Measurements from ENCODE around the gene UBR3.
"Not testable (repeated sequence)": the region's sequence is repeated elsewhere in the genome, so short reads cannot be mapped to it uniquely, and the experiment has no call there.

UBR3 gene

DNA sequence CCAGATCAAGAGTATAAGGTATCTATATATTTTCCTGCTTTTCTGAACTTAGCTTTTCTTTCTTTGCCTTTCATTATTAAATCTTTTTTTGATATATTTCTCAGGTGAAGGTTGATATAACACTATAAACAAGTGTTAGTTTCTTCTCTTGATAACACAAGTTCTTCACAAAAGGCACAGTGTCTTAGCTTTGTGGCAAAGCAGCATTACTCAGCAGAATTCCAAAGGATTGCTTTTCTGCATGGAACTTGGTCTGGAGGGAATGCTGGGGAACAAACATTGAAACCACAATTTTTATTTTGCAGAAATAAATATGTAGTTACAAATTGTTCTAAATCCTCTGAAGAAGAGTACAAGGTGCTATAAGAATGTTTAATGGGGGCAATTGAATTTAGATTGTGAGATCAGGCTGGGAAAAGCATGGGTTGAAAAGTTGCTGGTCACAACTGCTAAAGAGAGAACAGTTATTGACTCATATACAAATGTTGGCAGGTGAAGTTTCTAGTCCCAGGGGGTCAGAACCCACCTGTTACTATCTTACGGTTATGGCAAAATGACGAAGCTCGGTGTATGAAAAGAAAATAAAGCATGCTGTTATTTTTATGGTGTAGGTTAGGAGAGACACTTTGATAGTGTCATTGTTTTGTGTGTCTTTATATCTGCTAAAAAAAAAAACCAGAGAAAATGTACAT, 68.2 kb downstream of the UBR3 start:
- TF ChIP-seq, protein P1, sequence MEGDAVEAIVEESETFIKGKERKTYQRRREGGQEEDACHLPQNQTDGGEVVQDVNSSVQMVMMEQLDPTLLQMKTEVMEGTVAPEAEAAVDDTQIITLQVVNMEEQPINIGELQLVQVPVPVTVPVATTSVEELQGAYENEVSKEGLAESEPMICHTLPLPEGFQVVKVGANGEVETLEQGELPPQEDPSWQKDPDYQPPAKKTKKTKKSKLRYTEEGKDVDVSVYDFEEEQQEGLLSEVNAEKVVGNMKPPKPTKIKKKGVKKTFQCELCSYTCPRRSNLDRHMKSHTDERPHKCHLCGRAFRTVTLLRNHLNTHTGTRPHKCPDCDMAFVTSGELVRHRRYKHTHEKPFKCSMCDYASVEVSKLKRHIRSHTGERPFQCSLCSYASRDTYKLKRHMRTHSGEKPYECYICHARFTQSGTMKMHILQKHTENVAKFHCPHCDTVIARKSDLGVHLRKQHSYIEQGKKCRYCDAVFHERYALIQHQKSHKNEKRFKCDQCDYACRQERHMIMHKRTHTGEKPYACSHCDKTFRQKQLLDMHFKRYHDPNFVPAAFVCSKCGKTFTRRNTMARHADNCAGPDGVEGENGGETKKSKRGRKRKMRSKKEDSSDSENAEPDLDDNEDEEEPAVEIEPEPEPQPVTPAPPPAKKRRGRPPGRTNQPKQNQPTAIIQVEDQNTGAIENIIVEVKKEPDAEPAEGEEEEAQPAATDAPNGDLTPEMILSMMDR (conservative IDR thresholded peaks at IDR 0.05): no peak
- H3K27ac ChIP-seq: no peak overlapping the region

DNA sequence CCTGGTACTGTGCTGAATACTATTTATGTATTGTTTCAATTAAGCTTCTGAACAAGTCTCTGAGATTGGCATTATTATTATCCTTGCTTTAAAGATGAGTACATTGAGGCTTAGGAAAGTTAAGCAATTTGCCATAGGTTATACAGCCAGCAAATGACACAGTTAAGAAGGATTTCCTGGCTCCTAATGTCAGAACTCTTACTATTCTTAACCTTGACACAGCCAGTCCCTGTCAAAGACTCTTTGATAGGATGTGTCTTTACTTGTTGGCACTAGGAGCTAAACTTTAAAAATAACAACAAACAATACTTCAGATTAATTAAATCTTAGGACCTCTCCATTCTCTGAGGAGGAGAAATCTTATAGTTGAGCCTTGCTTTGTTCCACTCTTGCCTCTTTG, 70.6 kb downstream of the UBR3 start:
- TF ChIP-seq, protein P1 (conservative IDR thresholded peaks at IDR 0.05): no peak

DNA sequence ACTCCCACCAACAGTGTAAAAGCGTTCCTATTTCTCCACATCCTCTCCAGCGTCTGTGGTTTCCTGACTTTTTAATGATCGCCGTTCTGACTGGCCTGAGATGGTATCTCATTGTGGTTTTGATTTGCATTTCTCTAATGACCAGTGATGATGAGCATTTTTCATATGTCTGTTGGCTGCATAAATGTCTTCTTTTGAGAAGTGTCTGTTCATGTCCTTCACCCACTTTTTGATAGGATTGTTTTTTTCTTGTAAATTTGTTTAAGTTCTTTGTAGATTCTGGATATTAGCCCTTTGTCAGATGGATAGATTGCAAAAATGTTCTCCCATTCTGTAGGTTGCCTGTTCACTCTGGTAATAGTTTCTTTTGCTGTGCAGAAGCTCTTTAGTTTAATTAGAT, 72.8 kb downstream of the UBR3 start:
- H3K27ac ChIP-seq: not testable (repeated sequence)

More for the DNA sequence above, 70.6 kb downstream of the UBR3 start:
- no peak overlapping the region for H3K27ac ChIP-seq

DNA sequence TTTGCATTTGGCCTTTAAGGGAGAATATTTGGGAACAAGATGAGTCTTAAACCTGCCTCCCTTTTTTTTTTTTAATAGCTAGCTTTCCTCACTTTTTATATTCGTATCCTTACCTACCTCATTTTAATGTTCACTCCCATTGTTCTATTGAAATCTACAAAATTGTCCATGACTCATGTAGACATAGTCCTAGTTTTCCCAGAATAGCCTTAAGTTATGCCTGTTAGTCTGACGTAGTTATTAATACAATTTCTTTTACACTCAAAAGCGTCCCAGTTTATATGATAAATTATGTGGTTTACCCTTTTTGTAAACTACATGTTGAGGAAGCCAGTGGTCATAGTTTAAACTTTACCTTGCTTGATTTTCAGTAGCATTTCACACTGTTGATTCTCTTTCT, 73.4 kb downstream of the UBR3 start:
- TF ChIP-seq, protein P1 (conservative IDR thresholded peaks at IDR 0.05): no peak
- no peak overlapping the region for H3K27ac ChIP-seq

DNA sequence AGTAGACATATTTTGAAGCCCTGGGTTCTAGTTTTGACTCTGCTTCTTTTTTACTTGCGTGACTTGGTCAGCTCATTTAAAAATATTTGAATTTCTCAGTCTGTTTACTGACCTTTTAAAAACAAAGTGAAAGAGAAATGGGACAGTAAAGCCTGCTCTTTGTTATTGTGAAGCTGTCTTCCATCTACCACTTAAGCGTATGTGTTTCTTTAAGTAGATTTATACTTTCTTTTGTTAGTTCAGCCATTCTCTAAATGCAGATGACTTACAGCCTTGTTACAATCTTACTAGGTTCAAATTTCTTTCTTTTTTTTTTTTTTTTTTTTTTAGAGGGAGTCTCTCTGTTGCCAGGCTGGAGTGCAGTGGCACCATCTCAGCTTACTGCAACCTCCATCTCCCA, 79.5 kb downstream of the UBR3 start:
- H3K27ac ChIP-seq: no peak overlapping the region
- TF ChIP-seq, protein P1 (conservative IDR thresholded peaks at IDR 0.05): no peak

DNA sequence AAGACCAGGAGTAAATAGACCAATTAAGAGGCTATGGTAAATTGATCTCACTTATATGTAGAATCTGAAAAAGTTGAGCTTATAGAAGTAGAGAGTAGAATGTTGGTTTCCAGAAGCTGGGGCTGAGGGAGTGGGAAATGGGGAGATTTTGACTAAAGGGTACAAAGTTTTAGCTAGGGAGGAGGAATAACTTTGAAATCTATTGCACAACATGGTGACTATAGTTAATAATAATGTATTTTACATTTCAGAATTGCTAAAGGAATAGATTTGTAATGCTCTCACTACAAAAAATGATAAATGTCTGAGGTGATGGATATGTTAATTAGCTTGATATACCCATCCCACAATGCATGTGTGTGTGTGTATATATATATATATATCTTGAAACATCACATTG, 82.1 kb downstream of the UBR3 start:
- no peak overlapping the region for H3K27ac ChIP-seq
- TF ChIP-seq, protein P1 (conservative IDR thresholded peaks at IDR 0.05): no peak

DNA sequence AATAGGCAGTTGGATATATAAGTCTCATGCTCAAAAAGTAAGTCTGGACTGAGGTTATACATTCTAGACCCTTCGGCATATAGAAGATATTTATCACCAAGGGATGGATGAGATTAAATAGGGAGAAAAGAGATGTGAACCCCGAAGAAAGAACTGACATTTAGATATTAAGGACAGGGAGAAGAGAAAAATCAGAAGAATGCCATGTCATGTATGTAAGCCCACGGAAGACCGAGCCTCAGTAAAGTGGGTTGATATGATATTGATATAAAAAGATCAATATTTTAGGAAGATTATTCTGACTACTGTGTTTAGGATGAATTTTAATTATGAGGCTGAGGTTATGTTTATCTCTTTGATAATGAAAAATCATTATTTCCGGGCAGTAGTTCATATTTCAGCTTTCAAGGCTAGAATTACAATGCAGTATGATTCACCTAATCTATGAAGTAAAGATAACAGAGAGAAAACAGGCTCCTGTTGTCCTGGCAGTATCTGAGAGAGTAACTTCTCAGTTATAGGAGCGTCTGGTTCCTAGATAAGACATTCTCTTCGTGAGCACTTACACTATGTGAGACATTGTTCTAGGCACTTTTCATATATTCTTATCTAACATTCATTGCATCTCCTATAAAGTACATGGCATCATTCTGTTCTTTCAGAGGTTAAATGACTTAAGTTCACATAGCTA, 83.0 kb downstream of the UBR3 start:
- TF ChIP-seq, protein P1 (conservative IDR thresholded peaks at IDR 0.05): no peak
- H3K27ac ChIP-seq: no peak overlapping the region

DNA sequence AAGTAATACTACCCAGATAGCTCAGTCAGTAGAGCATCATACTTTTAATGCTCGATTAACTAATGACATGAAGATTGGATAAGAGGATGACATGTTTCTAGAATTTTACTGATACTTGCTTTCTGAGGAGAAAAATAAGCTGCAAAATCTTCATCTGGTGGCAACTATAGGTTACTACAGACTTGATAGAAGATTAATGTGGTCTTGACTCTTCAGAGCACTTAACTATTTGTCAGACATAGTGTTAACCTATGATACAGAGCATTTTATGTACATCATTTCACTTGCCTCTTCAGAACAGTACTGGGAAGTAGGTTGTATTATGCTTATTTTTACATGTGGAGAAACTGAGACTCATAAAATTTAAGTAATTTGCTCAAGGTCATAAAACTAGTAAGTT, 83.9 kb downstream of the UBR3 start:
- TF ChIP-seq, protein P1 (conservative IDR thresholded peaks at IDR 0.05): no peak
- no peak overlapping the region for H3K27ac ChIP-seq

All from VCaP (cell line).